Small intestine (tissue), 7 donors: ENCODE data around the gene ARPP21. TPM values are rescaled to one million over a fixed set of nuclear protein-coding genes. Genes with fewer than 3 reads are reported as not detected.
A peak's percentile ranks its signal among the peaks of the same experiment; 100 is the strongest.
"Not testable (repeated sequence)": the region's sequence is repeated elsewhere in the genome, so short reads cannot be mapped to it uniquely, and the experiment has no call there.

Experiments
- DNase-seq, 2 donors: peaks; one replicate each; pipeline versions ENCODE4 v3.0.0 to v3.0.0-alpha.2; 2013
- FAIRE-seq: peaks from 2 replicates; lab custom pipeline; 2012; peaks lifted over from hg19 to GRCh38; lab: Jason Lieb, UNC
- H3K27ac ChIP-seq, 3 donors: one replicate each; pipeline ENCODE4 v1.5.1; 2013; ENCODE audit warnings: low read length in 2 of 3, mild to moderate bottlenecking in 2 of 3, control low read depth in 1 of 3, inconsistent platforms in 1 of 3, low read depth in 1 of 3, moderate library complexity in 1 of 3
- H3K27me3 ChIP-seq, 3 donors: one replicate each; pipeline ENCODE4 v1.6.1; 2013; ENCODE audit warnings: low read length in 3 of 3, inconsistent platforms in 1 of 3; ENCODE audit not compliant: control insufficient read depth in 3 of 3, insufficient read depth in 3 of 3
- H3K36me3 ChIP-seq, 3 donors: one replicate each; pipeline ENCODE4 v1.6.1; 2013; ENCODE audit warnings: low read length in 3 of 3, inconsistent platforms in 1 of 3, low read depth in 1 of 3, mild to moderate bottlenecking in 1 of 3, moderate library complexity in 1 of 3; ENCODE audit not compliant: control insufficient read depth in 3 of 3, insufficient read depth in 2 of 3
- H3K4me1 ChIP-seq, 3 donors: one replicate each; pipeline ENCODE4 v1.6.1; 2013; ENCODE audit warnings: low read length in 2 of 3, inconsistent platforms in 1 of 3, low read depth in 1 of 3, mild to moderate bottlenecking in 1 of 3, moderate library complexity in 1 of 3; ENCODE audit not compliant: control insufficient read depth in 3 of 3, insufficient read depth in 2 of 3
- H3K4me3 ChIP-seq, 3 donors: one replicate each; pipeline ENCODE4 v1.5.1; 2013; ENCODE audit warnings: low read length in 3 of 3, control low read depth in 1 of 3, inconsistent platforms in 1 of 3, low read depth in 1 of 3, mild to moderate bottlenecking in 1 of 3, moderate library complexity in 1 of 3
- H3K9me3 ChIP-seq, 2 donors: one replicate each; pipeline ENCODE4 v1.6.1; 2013; ENCODE audit warnings: low read depth in 1 of 2, low read length in 1 of 2; ENCODE audit not compliant: control insufficient read depth in 2 of 2, insufficient read depth in 1 of 2
- WGBS, 3 donors: extraction: QIAGEN DNeasy Blood & Tissue Kit; methylation state at CpG; one replicate each; pipeline ENCODE4 v1.1.7; 2013; 5-methylcytosine and 5-hydroxymethylcytosine counted together
- polyA plus RNA-seq, 4 donors: library from polyadenylated mRNA; stranded (reverse) in 3 of 4; unstranded in 1 of 4; fragments of 200-250 nt in 3 of 4; fragments of 120-200 nt in 1 of 4; gene quantifications; one replicate each; pipeline versions ENCODE4 v1.2.1 to v1.2.3, GENCODE V29; 2013
- donor health status: healthy with polysubstance abuse.
- donor health status: control.
- donor health status: control.
- donor health status: Bipolar disorder and iron deficiency.
- donor health status: healthy.

Gene ARPP21
- polyA plus RNA-seq, 4 donors, result 0.74 to 1.4 TPM; not detected in 2

- Histone ChIP-seq H3K4me3 (no peak overlapping the region), H3K4me1 (no peaks in the 10 kb centered on the region), H3K27ac (no peak overlapping the region), H3K9me3 (no peaks in the 10 kb centered on the region), H3K27me3 (no peaks in the 10 kb centered on the region), H3K36me3 (no peaks in the 10 kb centered on the region)
- FAIRE-seq (no peak), DNase-seq (no peak)
- WGBS, 3 donors, result 54 to 66% (median 63%) methylated on average over 4 of the region's 4 CpGs
These were observed 149.9 kb downstream of the ARPP21 start for GRCh38 chr3:35789042-35789831.

- Histone ChIP-seq H3K27ac (no peak overlapping the region), H3K4me3 (no peak overlapping the region), H3K36me3 (no peaks in the 10 kb centered on the region), H3K27me3 (no peaks in the 10 kb centered on the region), H3K9me3 (no peaks in the 10 kb centered on the region), H3K4me1 (no peaks in the 10 kb centered on the region)
- DNase-seq, result no peak
- 68 to 88% (median 81%) methylated on average over 1 of the region's 1 CpG for whole genome bisulfite sequencing, 3 donors
- FAIRE-seq, result no peak
These were observed 151.4 kb downstream of the ARPP21 start for GRCh38 chr3:35790764-35791163.

DNA sequence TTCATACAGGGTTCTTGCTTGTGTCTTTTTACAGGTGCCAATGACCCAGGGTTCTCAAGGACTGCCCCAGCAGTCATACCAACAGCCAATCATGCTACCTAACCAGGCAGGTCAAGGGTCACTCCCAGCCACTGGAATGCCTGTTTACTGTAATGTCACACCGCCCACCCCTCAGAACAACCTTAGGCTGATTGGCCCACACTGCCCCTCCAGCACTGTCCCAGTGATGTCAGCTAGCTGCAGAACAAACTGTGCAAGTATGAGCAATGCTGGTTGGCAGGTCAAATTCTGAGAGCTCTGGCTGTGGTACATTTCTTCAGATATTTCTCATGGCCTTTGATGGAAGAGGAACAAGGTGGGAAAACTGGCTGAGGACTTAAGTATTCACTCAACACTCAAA lies 154.3 kb downstream of the ARPP21 start:
- Histone ChIP-seq H3K36me3 (no peaks in the 10 kb centered on the region), H3K4me1 (no peaks in the 10 kb centered on the region), H3K9me3 (peaks cover 0 to 4% of the 10 kb centered on the region in 2 donors), H3K4me3 (no peak overlapping the region), H3K27ac (no peak overlapping the region), H3K27me3 (no peaks in the 10 kb centered on the region)
- WGBS, 3 donors, result 91 to 96% (median 91%) methylated on average over 1 of the region's 1 CpG
- DNase-seq (no peak), FAIRE-seq (no peak)

GRCh38 chr3:35800960-35801459 lies 161.7 kb downstream of the ARPP21 start:
- H3K27ac ChIP-seq, result peak overlapping the region in 1 of 3 donors; percentile 66
- H3K27me3 ChIP-seq, result no peaks in the 10 kb centered on the region
- FAIRE-seq (no peak), DNase-seq (peak in 1 of 2 donors; percentile 53)
- 85 to 93% (median 86%) methylated on average over 1 of the region's 1 CpG for WGBS, 3 donors
- no peak overlapping the region for H3K4me3 ChIP-seq
- H3K36me3 ChIP-seq, result no peaks in the 10 kb centered on the region
- peaks cover 2 to 3% of the 10 kb centered on the region in 2 donors for H3K9me3 ChIP-seq
- peaks cover 0 to 9% (median 0%) of the 10 kb centered on the region in 3 donors for H3K4me1 ChIP-seq

DNA sequence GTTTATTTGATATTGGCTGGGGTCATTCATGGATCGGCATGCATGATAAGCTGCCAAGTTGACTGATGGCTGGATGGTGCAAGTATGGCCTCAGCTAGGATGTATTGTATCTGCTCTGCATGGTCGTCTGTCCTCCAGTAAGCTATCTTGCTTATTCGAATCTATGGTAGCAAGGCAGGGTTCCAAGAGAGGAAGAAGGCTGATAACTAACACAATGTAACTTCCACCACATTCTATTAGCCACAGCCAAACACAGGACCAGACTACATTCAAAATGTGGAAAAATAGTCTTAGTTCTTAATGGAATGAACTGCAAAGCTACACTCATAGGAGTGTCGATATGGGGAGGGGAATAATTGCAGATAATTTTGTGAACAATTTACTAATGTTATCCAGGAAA lies 175.2 kb downstream of the ARPP21 start:
- H3K9me3 ChIP-seq, result no peaks in the 10 kb centered on the region
- no peaks in the 10 kb centered on the region for H3K27me3 ChIP-seq
- DNase-seq, result no peak
- no peak for FAIRE-seq
- no peak overlapping the region for H3K27ac ChIP-seq
- WGBS, 3 donors, result 69 to 78% (median 71%) methylated on average over 4 of the region's 4 CpGs
- no peak overlapping the region for H3K4me3 ChIP-seq
- no peaks in the 10 kb centered on the region for H3K36me3 ChIP-seq
- no peaks in the 10 kb centered on the region for H3K4me1 ChIP-seq

DNA sequence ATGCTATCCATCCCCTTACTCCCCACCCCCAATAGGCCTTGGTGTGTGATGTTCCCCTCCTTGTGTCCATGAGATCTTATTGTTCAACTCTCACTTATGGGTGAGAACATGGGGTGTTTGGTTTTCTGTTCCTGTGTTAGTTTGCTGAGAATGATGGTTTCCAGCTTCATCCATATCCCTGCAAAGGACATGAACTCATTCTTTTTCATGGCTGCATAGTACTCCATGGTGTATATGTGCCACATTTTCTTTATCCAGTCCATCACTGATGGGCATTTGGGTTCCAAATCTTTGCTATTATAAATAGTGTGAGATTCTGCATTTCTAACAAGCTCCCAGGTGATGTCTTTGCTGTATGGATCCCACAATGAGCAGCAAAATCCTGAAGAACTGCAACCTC lies 176.5 kb downstream of the ARPP21 start:
- H3K4me3 ChIP-seq, FAIRE-seq, H3K9me3 ChIP-seq, DNase-seq, H3K36me3 ChIP-seq, H3K27ac ChIP-seq, H3K4me1 ChIP-seq, H3K27me3 ChIP-seq: not testable (repeated sequence)

- Histone ChIP-seq H3K27me3 (no peaks in the 10 kb centered on the region), H3K36me3 (no peaks in the 10 kb centered on the region), H3K27ac (no peak overlapping the region), H3K4me3 (no peak overlapping the region), H3K4me1 (no peaks in the 10 kb centered on the region), H3K9me3 (no peaks in the 10 kb centered on the region)
- 70 to 79% (median 79%) methylated on average over 4 of the region's 4 CpGs for WGBS, 3 donors
- no peak for FAIRE-seq
- no peak for DNase-seq
These were observed 177.9 kb downstream of the ARPP21 start for GRCh38 chr3:35817216-35817615.

GRCh38 chr3:35832140-35832571 lies 192.8 kb downstream of the ARPP21 start:
- H3K4me3 ChIP-seq, result no peak overlapping the region

More at GRCh38 chr3:35832140-35832571, 192.8 kb downstream of the ARPP21 start:
- peak; percentile 40 to 47 for DNase-seq
- H3K36me3 ChIP-seq, result no peaks in the 10 kb centered on the region
- H3K27ac ChIP-seq, result no peak overlapping the region
- no peaks in the 10 kb centered on the region for H3K4me1 ChIP-seq
- 7 to 61% (median 35%) methylated on average over 5 of the region's 5 CpGs for WGBS, 3 donors
- H3K9me3 ChIP-seq, result no peaks in the 10 kb centered on the region
- H3K27me3 ChIP-seq, result no peaks in the 10 kb centered on the region
- FAIRE-seq, result no peak
